HepG2 (cell line): ENCODE measurements around the gene WNT2. TPM values are rescaled to one million over a fixed set of nuclear protein-coding genes. Genes with fewer than 3 reads are reported as not detected.

ENCODE experiments used
- ATAC-seq: fragments of 200-7000 bp; cut with Tn5 transposase; 3 replicates; pipeline ENCODE4 v1.9.1; 2020; ENCODE audit warnings: mild to moderate bottlenecking, moderate library complexity
- BruUV-seq: library from RNA; stranded (reverse); fragments of 400-500 nt; replicated peaks from 2 replicates; lab custom pipeline; 2021; lab: Mats Ljungman, UMichigan
- CTCF ChIA-PET: fragments of 300-600 bp; formaldehyde crosslinking; extraction: SDS; loops from one replicate; lab custom pipeline; 2021; ENCODE audit warnings: low total read pairs, inconsistent platforms, low intra/inter-chr PET ratio; lab: Yijun Ruan, JAX
- POLR2A ChIA-PET: fragments of 350-600 bp; sonication (Branson Sonifier 250); formaldehyde crosslinking; loops from one replicate; lab custom pipeline; 2020; ENCODE audit warnings: antibody characterized with exemption, inconsistent platforms; lab: Yijun Ruan, JAX
- DNase-seq: peaks from one replicate; pipeline ENCODE4 v3.0.0-alpha.2; 2015; ENCODE audit warnings: low spot score
- FAIRE-seq: peaks from 3 replicates; lab custom pipeline; 2011; peaks lifted over from hg19 to GRCh38; lab: Jason Lieb, UNC
- H2AFZ ChIP-seq: one replicate; pipeline ENCODE4 v1.6.1; 2011; ENCODE audit warnings: low read length, inconsistent platforms
- H3K27ac ChIP-seq: fragments of 300-600 bp; 3 replicates; pipeline ENCODE4 v1.8.0; 2011; ENCODE audit warnings: mixed run types, mild to moderate bottlenecking, mixed read lengths, low read length, inconsistent platforms; ENCODE audit not compliant: insufficient read depth; ENCODE audit errors: extremely low read length
- H3K27me3 ChIP-seq, 2 experiments: fragments of 200-600 bp in 1 of 2; 2 replicates in 1 of 2; 3 replicates in 1 of 2; pipeline versions ENCODE4 v1.6.0 to v1.8.0; 2011; ENCODE audit warnings: low read length in 2 of 2, mild to moderate bottlenecking in 2 of 2, moderate library complexity in 2 of 2, inconsistent platforms in 1 of 2; ENCODE audit not compliant: insufficient read depth in 2 of 2, control insufficient read depth in 1 of 2
- H3K36me3 ChIP-seq, 2 experiments: fragments of 200-600 bp in 1 of 2; replicated peaks in 1 of 2; 2 replicates in 1 of 2; 3 replicates in 1 of 2; pipeline versions ENCODE4 v1.5.1 to v1.8.0; 2011; ENCODE audit warnings: low read length in 2 of 2, inconsistent platforms in 1 of 2; ENCODE audit not compliant: insufficient read depth in 2 of 2, control insufficient read depth in 1 of 2
- H3K4me1 ChIP-seq: 2 replicates; pipeline ENCODE4 v1.5.1; 2012; ENCODE audit warnings: low read length, inconsistent platforms; ENCODE audit not compliant: insufficient read depth
- H3K4me2 ChIP-seq: 2 replicates; pipeline ENCODE4 v1.6.0; 2011; ENCODE audit warnings: low read depth, low read length, inconsistent platforms
- H3K4me3 ChIP-seq, 3 experiments: fragments of 200-600 bp in 1 of 3; sonication (generic), shearing (Covaris generic) in 1 of 3; replicated peaks in 1 of 3; 2 replicates each; pipeline ENCODE4 v1.5.1; 2011 to 2016; ENCODE audit warnings: low read length in 3 of 3, inconsistent platforms in 2 of 3, low read depth in 2 of 3, mild to moderate bottlenecking in 2 of 3, control low read depth in 1 of 3, mixed read lengths in 1 of 3; ENCODE audit not compliant: insufficient read depth in 1 of 3
- H3K79me2 ChIP-seq: one replicate; pipeline ENCODE4 v1.6.1; 2011; ENCODE audit warnings: low read length, inconsistent platforms; ENCODE audit not compliant: insufficient read depth
- H3K9ac ChIP-seq: 2 replicates; pipeline ENCODE4 v1.6.0; 2011; ENCODE audit warnings: mild to moderate bottlenecking, low read depth, low read length, inconsistent platforms; ENCODE audit not compliant: insufficient read depth
- H3K9me3 ChIP-seq: 2 replicates; pipeline ENCODE4 v1.5.1; 2012; ENCODE audit warnings: mild to moderate bottlenecking, low read length
- H4K20me1 ChIP-seq: 2 replicates; pipeline ENCODE4 v1.6.0; 2011; ENCODE audit warnings: inconsistent platforms, mild to moderate bottlenecking, low read length, moderate library complexity; ENCODE audit not compliant: insufficient read depth
- EED ChIP-seq: sonication (generic); formaldehyde crosslinking; IDR thresholded peaks from 2 replicates; pipeline ENCODE4 v1.5.0; 2020; ENCODE audit warnings: mild to moderate bottlenecking, missing genetic modification reagents
- FOSL1 ChIP-seq: sonication (generic); formaldehyde crosslinking; IDR thresholded peaks from 2 replicates; pipeline ENCODE4 v1.9.0; 2021; ENCODE audit warnings: missing genetic modification reagents, borderline replicate concordance
- HNRNPL ChIP-seq: fragments of 200-400 bp; formaldehyde crosslinking; IDR thresholded peaks from 2 replicates; pipeline ENCODE4 v1.6.1; 2017; ENCODE audit warnings: mild to moderate bottlenecking, low read depth, low read length
- JUNB ChIP-seq: sonication (generic); formaldehyde crosslinking; IDR thresholded peaks from 2 replicates; pipeline ENCODE4 v1.8.0; 2022; ENCODE audit warnings: missing genetic modification reagents, mild to moderate bottlenecking, borderline replicate concordance
- NR3C1 ChIP-seq: sonication (generic); formaldehyde crosslinking; IDR thresholded peaks from 2 replicates; pipeline ENCODE4 v1.4.0; 2020; ENCODE audit warnings: missing genetic modification reagents
- RAD21 ChIP-seq: fragments of 450-650 bp; formaldehyde crosslinking; IDR thresholded peaks from 2 replicates; pipeline ENCODE4 v1.5.0; 2020; ENCODE audit warnings: mild to moderate bottlenecking
- ZBTB7B ChIP-seq: sonication (generic); formaldehyde crosslinking; IDR thresholded peaks from 2 replicates; pipeline ENCODE4 v1.4.0; 2020; ENCODE audit warnings: missing genetic modification reagents
- ZNF138 ChIP-seq: sonication (generic); formaldehyde crosslinking; IDR thresholded peaks from 2 replicates; pipeline ENCODE4 v1.5.0; 2020; ENCODE audit warnings: mild to moderate bottlenecking, low read depth, missing genetic modification reagents
- ZNF556 ChIP-seq: sonication (generic); formaldehyde crosslinking; IDR thresholded peaks from 2 replicates; pipeline ENCODE4 v1.4.0; 2020; ENCODE audit warnings: mild to moderate bottlenecking, missing genetic modification reagents, borderline replicate concordance
- ZNF629 ChIP-seq: sonication (generic); formaldehyde crosslinking; conservative IDR thresholded peaks from 2 replicates; pipeline ENCODE4 v1.5.0; 2020; ENCODE audit warnings: missing genetic modification reagents
- ZNF781 ChIP-seq: sonication (generic); formaldehyde crosslinking; IDR thresholded peaks from 2 replicates; pipeline ENCODE4 v1.5.1; 2020; ENCODE audit warnings: borderline replicate concordance, mild to moderate bottlenecking, missing genetic modification reagents; ENCODE audit errors: not compliant biosample characterization
- WGBS: methylation state at CpG from one replicate; pipeline ENCODE4 v1.1.6; 2017; ENCODE audit warnings: low lambda C conversion rate; 5-methylcytosine and 5-hydroxymethylcytosine counted together
- in situ Hi-C: cut with HindIII; loops from 2 replicates; pipeline ENCODE4 v1.10.0; 2017; ENCODE audit warnings: low pct_unique_long_range_greater_than_20kb; ENCODE audit not compliant: extremely low pct_ligation_motif_present
- intact Hi-C: fragments of 100-400 bp; cut with micrococcal nuclease; formaldehyde crosslinking; loops from one replicate; pipeline ENCODE4 v1.10.0; 2022; ENCODE audit not compliant: unreplicated experiment
- polyA plus RNA-seq, 8 experiments: library from polyadenylated mRNA; depleted of rRNA in 3 of 8; stranded (reverse) in 7 of 8; unstranded in 1 of 8; fragments of >200 nt; fragmentation: Illumina TruSeq in 4 of 8; extraction: Trizol in 4 of 8; gene quantifications; 2 replicates each; pipeline versions ENCODE4 v1.2.1 to v1.2.3, GENCODE V29; 2011 to 2016; ENCODE audit warnings: low read depth in 4 of 8, missing spikeins in 1 of 8, mixed read lengths in 1 of 8; ENCODE audit not compliant: insufficient read depth in 1 of 8
- total RNA-seq, 5 experiments: library from RNA; depleted of rRNA; stranded (reverse); fragments of >200 nt; fragmentation: Illumina TruSeq; extraction: Trizol; gene quantifications; 2 replicates each; pipeline ENCODE4 v1.2.3, GENCODE V29; 2016; ENCODE audit warnings: low read depth in 1 of 5
- TF ChIP-seq, protein P1 (sequence below): sonication (generic); formaldehyde crosslinking; IDR thresholded peaks from 2 replicates; pipeline ENCODE4 v1.5.1; 2020; ENCODE audit warnings: mild to moderate bottlenecking, missing genetic modification reagents, borderline replicate concordance
- TF ChIP-seq, protein P2 (sequence below): sonication (generic); formaldehyde crosslinking; IDR thresholded peaks from 2 replicates; pipeline ENCODE4 v1.8.1; 2022; ENCODE audit warnings: mild to moderate bottlenecking, missing genetic modification reagents
- TF ChIP-seq, protein P3 (sequence below): sonication (generic); formaldehyde crosslinking; IDR thresholded peaks from 2 replicates; pipeline ENCODE4 v1.5.1; 2020; ENCODE audit warnings: missing genetic modification reagents, mild to moderate bottlenecking, borderline replicate concordance
- TF ChIP-seq, protein P4 (sequence below): sonication (generic); formaldehyde crosslinking; IDR thresholded peaks from 2 replicates; pipeline ENCODE4 v1.4.0; 2020; ENCODE audit warnings: missing genetic modification reagents
- TF ChIP-seq, protein P5 (sequence below): sonication (generic); formaldehyde crosslinking; IDR thresholded peaks from 2 replicates; pipeline ENCODE4 v1.9.0; 2021; ENCODE audit warnings: missing genetic modification reagents, mild to moderate bottlenecking, borderline replicate concordance

Gene WNT2
- total and polyA plus RNA-seq, 2 of the 13 experiments (the other 11 are each of a cell fraction or from before 2014, with no cell fraction given): not detected

DNA sequence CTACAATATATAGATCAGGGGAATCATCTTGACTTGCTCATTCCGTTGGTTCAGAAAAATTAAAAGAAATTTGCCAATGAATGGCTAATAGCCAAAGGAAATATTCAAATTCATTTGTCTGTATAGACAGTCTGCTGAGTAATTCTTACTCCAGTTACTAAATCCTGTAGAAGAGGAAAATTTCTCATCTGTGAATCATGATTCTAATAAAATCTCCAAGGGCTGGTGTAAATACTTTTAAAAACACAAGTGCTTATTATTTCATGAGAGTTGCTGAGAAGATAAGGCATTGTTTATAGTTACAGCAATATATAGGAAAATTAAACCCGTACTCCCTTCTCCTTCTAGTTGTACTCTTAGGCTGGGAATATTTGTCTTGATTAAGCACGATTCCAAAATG is 53.0 kb downstream of the WNT2 start (continued):
- TF ChIP-seq, protein P1, sequence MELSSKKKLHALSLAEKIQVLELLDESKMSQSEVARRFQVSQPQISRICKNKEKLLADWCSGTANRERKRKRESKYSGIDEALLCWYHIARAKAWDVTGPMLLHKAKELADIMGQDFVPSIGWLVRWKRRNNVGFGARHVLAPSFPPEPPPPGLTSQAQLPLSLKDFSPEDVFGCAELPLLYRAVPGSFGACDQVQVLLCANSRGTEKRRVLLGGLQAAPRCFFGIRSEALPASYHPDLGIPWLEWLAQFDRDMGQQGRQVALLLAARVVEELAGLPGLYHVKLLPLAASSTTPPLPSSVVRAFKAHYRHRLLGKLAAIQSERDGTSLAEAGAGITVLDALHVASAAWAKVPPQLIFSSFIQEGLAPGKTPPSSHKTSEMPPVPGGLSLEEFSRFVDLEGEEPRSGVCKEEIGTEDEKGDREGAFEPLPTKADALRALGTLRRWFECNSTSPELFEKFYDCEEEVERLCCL: no peak
- TF ChIP-seq ZNF629: no peak
- no peak for TF ChIP-seq JUNB (CRISPR knock-in tag)
- TF ChIP-seq FOSL1 (CRISPR knock-in tag): no peak
- no peak for TF ChIP-seq NR3C1 (CRISPR knock-in tag)
- TF ChIP-seq, protein P2, sequence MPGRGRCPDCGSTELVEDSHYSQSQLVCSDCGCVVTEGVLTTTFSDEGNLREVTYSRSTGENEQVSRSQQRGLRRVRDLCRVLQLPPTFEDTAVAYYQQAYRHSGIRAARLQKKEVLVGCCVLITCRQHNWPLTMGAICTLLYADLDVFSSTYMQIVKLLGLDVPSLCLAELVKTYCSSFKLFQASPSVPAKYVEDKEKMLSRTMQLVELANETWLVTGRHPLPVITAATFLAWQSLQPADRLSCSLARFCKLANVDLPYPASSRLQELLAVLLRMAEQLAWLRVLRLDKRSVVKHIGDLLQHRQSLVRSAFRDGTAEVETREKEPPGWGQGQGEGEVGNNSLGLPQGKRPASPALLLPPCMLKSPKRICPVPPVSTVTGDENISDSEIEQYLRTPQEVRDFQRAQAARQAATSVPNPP (CRISPR knock-in tag): no peak
- no peak for TF ChIP-seq HNRNPL
- TF ChIP-seq, protein P3, sequence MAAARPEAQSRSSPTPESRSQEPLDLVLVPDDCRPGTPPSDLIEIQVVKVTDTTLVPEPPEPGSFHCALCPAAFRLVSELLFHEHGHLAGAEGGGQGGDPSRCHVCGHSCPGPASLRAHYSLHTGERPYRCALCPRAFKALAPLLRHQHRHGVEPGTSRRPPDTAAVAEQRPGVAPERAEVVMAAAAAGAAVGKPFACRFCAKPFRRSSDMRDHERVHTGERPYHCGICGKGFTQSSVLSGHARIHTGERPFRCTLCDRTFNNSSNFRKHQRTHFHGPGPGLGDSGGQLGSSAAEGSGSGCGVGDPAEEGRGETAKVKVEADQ (CRISPR knock-in tag): no peak

DNA sequence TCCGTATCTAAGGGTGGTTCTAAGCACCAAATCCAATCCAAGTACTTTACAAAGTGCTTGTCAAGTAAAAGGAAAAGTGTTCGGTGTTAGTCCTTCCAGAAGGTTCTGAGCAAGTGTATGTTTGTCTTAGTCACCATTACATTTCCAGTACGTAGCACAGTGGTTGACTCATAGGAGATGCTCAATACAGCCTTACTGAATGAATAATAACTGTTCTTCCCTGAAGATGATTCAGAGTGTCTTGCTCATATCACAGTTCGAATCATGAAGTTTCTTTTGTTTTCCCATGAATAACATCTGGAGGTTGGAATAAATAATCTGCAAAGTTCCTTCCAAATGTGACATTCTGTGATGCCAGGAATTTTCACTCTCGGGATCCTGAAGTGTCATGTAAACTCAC is 53.4 kb downstream of the WNT2 start:
- no peaks in the 10 kb centered on the region for H3K79me2 ChIP-seq
- no peak overlapping the region for H2AFZ ChIP-seq
- ATAC-seq (no peak), DNase-seq (no peak), FAIRE-seq (no peak)
- peaks cover 0 to 34% of the 10 kb centered on the region in 2 experiments; a peak in 3 of 5 replicates for H3K27me3 ChIP-seq
- intact Hi-C loops: no loop called here
- no peaks in the 10 kb centered on the region for H4K20me1 ChIP-seq
- no peak overlapping the region for H3K4me3 ChIP-seq
- in situ Hi-C loops: no loop called here
- POLR2A ChIA-PET: no interaction called here
- no peak overlapping the region for H3K4me2 ChIP-seq
- BruUV-seq: no TSS peak
- WGBS: 12% methylated on average over 5 of the region's 5 CpGs
- H3K9me3 ChIP-seq: no peaks in the 10 kb centered on the region
- H3K9ac ChIP-seq: no peak overlapping the region
- CTCF ChIA-PET: no interaction called here
- no peaks in the 10 kb centered on the region for H3K36me3 ChIP-seq
- H3K27ac ChIP-seq: no peak overlapping the region
- H3K4me1 ChIP-seq: no peaks in the 10 kb centered on the region
- TF ChIP-seq ZBTB7B (no peak), EED (CRISPR knock-in tag) (no peak), RAD21 (CRISPR knock-in tag) (no peak), ZNF138 (no peak), NR3C1 (CRISPR knock-in tag) (no peak), ZNF556 (CRISPR knock-in tag) (no peak), ZNF781 (CRISPR knock-in tag) (no peak)
- TF ChIP-seq, protein P4, sequence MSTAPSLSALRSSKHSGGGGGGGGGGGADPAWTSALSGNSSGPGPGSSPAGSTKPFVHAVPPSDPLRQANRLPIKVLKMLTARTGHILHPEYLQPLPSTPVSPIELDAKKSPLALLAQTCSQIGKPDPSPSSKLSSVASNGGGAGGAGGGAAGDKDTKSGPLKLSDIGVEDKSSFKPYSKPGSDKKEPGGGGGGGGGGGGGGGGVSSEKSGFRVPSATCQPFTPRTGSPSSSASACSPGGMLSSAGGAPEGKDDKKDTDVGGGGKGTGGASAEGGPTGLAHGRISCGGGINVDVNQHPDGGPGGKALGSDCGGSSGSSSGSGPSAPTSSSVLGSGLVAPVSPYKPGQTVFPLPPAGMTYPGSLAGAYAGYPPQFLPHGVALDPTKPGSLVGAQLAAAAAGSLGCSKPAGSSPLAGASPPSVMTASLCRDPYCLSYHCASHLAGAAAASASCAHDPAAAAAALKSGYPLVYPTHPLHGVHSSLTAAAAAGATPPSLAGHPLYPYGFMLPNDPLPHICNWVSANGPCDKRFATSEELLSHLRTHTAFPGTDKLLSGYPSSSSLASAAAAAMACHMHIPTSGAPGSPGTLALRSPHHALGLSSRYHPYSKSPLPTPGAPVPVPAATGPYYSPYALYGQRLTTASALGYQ: no peak
- TF ChIP-seq, protein P5, sequence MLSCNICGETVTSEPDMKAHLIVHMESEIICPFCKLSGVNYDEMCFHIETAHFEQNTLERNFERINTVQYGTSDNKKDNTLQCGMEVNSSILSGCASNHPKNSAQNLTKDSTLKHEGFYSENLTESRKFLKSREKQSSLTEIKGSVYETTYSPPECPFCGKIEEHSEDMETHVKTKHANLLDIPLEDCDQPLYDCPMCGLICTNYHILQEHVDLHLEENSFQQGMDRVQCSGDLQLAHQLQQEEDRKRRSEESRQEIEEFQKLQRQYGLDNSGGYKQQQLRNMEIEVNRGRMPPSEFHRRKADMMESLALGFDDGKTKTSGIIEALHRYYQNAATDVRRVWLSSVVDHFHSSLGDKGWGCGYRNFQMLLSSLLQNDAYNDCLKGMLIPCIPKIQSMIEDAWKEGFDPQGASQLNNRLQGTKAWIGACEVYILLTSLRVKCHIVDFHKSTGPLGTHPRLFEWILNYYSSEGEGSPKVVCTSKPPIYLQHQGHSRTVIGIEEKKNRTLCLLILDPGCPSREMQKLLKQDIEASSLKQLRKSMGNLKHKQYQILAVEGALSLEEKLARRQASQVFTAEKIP (CRISPR knock-in tag): no peak
